DMS114 treated with DMSO at 0.1 percent for 48 hours (cell line): ENCODE results near the gene LPAR2.

ENCODE experiments used
- DNase-seq: peaks from one replicate; lab custom pipeline; 2025; ENCODE audit not compliant: unreplicated experiment; lab: John Stamatoyannopoulos, UW

The LPAR2 gene

GRCh38 chr19:19654441-19654840 lies 26.4 kb upstream of the LPAR2 start:
- DNase-seq, result no peak

GRCh38 chr19:19653597-19654147 lies 25.7 kb upstream of the LPAR2 start:
- DNase-seq, result no peak

GRCh38 chr19:19652482-19653295 lies 24.7 kb upstream of the LPAR2 start:
- no peak for DNase-seq

GRCh38 chr19:19651076-19651475 lies 23.1 kb upstream of the LPAR2 start:
- no peak for DNase-seq

DNA sequence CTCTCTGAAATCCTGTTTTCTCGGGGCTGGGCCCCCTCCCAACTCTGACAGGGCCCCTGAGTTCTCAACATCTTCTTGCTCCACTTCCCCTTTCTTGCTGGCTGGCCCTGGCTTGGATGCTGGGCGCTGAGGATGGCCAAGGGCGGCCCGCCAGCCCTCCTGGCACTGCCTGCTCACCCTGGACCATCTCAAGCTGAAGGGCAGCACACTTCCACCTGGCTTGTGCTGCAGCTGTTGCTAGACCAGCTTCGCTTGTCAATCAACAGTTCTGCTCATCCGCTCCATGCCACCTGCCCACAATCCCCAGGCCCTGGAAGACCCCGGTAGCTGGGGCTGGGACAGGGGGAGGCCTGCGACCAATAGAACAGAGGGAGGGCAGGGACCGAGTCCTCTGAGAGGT lies 22.3 kb upstream of the LPAR2 start:
- DNase-seq, result no peak

- no peak for DNase-seq
Observed at GRCh38 chr19:19649580-19649995, 21.6 kb upstream of the LPAR2 start.

DNA sequence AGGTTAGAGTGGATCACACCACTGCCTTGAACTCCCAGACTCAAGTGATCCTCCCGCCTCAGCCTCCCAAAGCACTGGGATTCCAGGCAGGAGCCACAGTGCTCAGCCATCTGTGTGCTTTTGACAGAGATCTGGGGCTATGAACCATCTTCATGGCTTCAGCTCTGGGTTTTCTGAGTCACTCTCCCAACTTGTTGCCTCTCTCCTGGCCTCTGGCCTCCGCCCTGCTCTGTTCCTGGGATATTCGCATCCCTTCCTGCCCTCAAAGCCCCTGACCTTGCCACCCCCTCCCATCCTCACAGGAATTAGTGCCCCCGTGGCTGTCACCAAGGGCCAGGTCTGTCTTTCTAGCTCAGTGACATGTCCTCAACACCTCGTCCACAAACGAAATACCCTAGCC lies 21.1 kb upstream of the LPAR2 start:
- no peak for DNase-seq

GRCh38 chr19:19647037-19647835 lies 19.2 kb upstream of the LPAR2 start:
- no peak for DNase-seq

GRCh38 chr19:19645233-19645870 lies 17.3 kb upstream of the LPAR2 start:
- no peak for DNase-seq

DNA sequence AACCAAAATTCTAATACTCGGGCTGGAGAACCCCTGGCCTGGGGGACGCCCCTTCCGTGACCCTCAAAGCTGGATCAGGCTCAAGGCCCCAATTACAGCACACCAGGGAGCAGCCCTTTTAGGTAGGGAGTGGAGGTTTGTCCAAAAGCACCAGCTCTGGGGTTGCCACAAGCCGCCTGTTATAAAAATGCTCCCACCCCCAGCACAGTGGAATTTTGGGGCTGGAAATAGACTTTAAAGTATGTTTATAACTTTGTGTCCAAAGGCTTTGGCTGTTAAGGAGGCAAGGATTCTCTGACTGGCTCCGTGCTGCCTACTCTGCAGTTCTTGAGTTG lies 16.0 kb upstream of the LPAR2 start:
- no peak for DNase-seq

- peak; percentile 18 for DNase-seq
Observed at GRCh38 chr19:19643158-19644053, 15.4 kb upstream of the LPAR2 start, which contains the start of gene GMIP. TSS of gene GMIP (minus strand) at chr19:19643657. CDS start at chr19:19643529, 128 bp downstream.

GRCh38 chr19:19642506-19643157 lies 14.6 kb upstream of the LPAR2 start:
- no peak for DNase-seq

- DNase-seq, result no peak
Observed at GRCh38 chr19:19637523-19638251, 9.7 kb upstream of the LPAR2 start.

- DNase-seq, result no peak
Observed at GRCh38 chr19:19637186-19637522, 9.1 kb upstream of the LPAR2 start.

DNA sequence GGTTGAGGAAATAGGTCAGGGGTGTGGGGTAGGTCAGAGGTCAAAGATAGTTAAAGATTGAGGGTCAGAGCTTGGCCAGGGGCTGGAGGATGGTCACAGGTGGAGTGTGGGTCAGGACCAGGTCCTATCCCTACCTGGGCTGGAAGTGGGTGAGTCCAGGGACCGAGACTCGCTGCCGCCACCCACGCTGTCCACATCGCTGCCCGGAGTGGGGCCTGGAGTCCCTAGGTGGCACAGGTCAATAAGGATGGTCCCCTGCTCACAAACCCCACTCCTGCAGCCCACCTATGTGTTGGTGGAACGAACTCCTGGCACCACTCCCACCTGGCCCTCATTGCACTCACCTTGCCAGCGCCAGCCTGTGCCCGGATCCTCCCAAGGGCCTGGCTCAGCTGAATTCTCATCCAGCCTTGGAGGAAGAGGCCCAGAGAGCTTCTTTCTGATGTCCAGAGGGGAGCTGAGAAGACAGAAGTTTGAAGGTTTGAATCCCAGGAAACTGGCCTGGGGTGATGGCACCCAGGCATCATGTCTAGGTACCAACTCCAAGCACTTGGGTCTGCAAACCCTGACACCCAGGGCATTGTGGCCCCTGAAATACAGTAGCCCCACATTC lies 8.7 kb upstream of the LPAR2 start:
- DNase-seq, result no peak

DNA sequence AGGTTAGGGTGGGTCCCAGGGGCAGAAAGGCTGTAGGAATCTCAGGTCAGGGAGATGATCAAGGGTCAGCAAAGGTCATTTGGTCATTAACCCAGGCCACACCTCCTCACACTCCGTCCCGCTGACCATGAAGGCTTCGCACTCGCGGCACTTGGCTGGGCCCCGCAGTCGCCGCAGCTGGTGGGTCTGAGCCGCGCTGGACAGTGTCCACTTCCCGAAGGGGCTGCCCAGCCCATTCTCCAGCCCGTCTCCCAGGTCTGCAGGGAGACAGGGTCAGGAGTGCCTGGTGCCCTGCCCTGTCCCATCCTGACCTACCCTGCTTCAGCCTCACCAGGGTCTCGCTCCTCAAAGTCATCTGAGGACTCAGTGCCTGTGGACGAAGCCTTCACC lies 7.3 kb upstream of the LPAR2 start:
- no peak for DNase-seq

DNA sequence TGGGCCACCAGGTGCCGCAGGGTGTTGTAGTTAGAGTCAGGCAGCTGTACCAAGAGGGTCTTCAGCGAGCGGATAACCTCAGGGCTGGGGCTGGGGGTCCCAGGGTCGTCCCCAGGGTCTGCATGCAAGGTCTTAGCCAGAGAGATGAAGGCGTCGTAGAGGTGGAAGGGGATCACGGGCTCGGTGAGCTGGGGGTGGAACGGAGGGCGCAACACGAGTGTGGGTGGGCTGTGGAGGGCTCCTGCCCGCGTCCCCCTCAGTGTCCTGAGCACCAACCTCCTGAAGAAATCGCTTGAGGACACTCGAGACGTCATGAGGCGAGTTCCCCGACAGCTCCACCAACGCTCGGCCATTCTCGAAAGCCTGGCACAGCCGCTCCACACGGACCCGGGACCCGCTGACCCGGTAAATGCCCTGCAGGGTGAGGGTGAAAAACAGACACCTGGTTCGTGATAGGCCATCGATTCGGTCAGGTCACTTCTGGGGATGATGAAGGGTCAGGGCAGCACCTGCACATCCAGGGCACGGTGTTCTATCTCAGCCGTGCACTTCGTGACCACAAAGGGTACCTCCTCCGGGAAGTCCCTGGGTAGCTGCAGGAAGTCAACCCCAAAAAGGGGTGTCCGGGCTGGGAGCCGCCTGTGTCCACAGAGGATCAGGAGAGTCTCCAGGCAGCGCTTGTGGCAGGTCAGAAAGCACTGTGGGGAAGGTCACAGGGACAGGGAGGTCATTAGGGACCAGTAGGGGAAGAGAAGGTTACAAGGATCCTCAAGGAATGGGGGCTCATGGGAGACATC lies 6.7 kb upstream of the LPAR2 start:
- DNase-seq, result no peak
